AG10803 (cell line): ENCODE results near the gene PRCD.
"Not testable (repeated sequence)": the region's sequence is repeated elsewhere in the genome, so short reads cannot be mapped to it uniquely, and the experiment has no call there.

Experiments used
- DNase-seq: peaks from one replicate; pipeline ENCODE4 v3.0.0; 2010; ENCODE audit warnings: low read depth
- H3K4me3 ChIP-seq: 2 replicates; pipeline ENCODE4 v1.5.1; 2011; ENCODE audit warnings: mild to moderate bottlenecking, low read length, control low read depth
- CTCF ChIP-seq: conservative IDR thresholded peaks from 2 replicates; pipeline ENCODE4 v1.5.1; 2011; ENCODE audit warnings: mild to moderate bottlenecking, low read length, control low read depth, inconsistent platforms

The PRCD gene

GRCh38 chr17:76515274-76515949, 24.4 kb upstream of the PRCD start:
- peak; percentile 100 for DNase-seq
- peak overlapping the region; percentile 48 for H3K4me3 ChIP-seq
- TF ChIP-seq CTCF, result no peak

- DNase-seq, result no peak
- no peak for TF ChIP-seq CTCF
These were observed 22.2 kb upstream of the PRCD start for GRCh38 chr17:76517638-76518038.

GRCh38 chr17:76519048-76519966, 20.5 kb upstream of the PRCD start:
- no peak for DNase-seq
- no peak overlapping the region for H3K4me3 ChIP-seq
- no peak for TF ChIP-seq CTCF

More at GRCh38 chr17:76517638-76518038, 22.2 kb upstream of the PRCD start:
- no peak overlapping the region for H3K4me3 ChIP-seq

GRCh38 chr17:76521262-76521661, 18.6 kb upstream of the PRCD start:
- DNase-seq, result no peak
- no peak for TF ChIP-seq CTCF
- H3K4me3 ChIP-seq, result no peak overlapping the region

- DNase-seq, H3K4me3 ChIP-seq: not testable (repeated sequence)
These were observed 18.2 kb upstream of the PRCD start for GRCh38 chr17:76521683-76522082.

GRCh38 chr17:76523084-76524037, 16.5 kb upstream of the PRCD start:
- DNase-seq, result peak; percentile 47
- no peak overlapping the region for H3K4me3 ChIP-seq
- TF ChIP-seq CTCF, result peak; percentile 96
